GM10248 (cell line): Measurements from ENCODE around the gene MEFV.

Experiments
- CTCF ChIA-PET: fragments of 300-600 bp; sonication (Branson Sonifier 250); formaldehyde crosslinking; extraction: SDS; loops from one replicate; lab custom pipeline; 2021; ENCODE audit warnings: antibody characterized with exemption; lab: Yijun Ruan, JAX
- POLR2A ChIA-PET: fragments of 350-650 bp; sonication (Branson Sonifier 250); formaldehyde crosslinking; extraction: SDS; loops from one replicate; lab custom pipeline; 2020; ENCODE audit warnings: antibody characterized with exemption; lab: Yijun Ruan, JAX
- DNase-seq: peaks from one replicate; pipeline ENCODE4 v3.0.0; 2012; ENCODE audit errors: extremely low spot score
- TF ChIP-seq, protein P1 (sequence below): IDR thresholded peaks from 2 replicates; pipeline ENCODE4 v1.5.1; 2012; ENCODE audit warnings: mild to moderate bottlenecking, low read depth; ENCODE audit errors: extremely low read depth, missing control alignments, control extremely low read depth

The MEFV gene

DNA sequence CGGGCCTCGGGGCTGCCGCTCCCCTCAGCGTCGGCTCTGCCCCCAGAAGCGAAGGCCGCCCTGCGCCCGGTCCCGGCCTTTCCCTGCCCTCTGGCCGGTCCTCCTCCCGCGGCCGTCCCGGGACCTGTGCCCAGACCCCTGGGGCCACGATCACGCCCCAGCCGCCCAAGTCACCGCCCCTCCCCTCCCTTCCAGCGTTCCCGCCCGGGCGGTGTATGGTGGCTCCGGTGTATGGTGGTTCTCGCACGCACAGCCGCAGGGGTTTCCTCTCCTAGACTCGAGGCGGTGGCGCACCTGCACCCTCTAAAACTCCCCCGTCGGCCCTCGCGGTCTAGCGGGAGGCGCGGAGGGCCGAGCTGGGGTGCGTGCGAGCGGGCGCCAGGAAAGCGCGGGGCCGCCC is 38.8 kb upstream of the MEFV start:
- POLR2A ChIA-PET, result no interaction called here
- no peak for DNase-seq
- CTCF ChIA-PET, result no interaction called here
- TF ChIP-seq, protein P1, sequence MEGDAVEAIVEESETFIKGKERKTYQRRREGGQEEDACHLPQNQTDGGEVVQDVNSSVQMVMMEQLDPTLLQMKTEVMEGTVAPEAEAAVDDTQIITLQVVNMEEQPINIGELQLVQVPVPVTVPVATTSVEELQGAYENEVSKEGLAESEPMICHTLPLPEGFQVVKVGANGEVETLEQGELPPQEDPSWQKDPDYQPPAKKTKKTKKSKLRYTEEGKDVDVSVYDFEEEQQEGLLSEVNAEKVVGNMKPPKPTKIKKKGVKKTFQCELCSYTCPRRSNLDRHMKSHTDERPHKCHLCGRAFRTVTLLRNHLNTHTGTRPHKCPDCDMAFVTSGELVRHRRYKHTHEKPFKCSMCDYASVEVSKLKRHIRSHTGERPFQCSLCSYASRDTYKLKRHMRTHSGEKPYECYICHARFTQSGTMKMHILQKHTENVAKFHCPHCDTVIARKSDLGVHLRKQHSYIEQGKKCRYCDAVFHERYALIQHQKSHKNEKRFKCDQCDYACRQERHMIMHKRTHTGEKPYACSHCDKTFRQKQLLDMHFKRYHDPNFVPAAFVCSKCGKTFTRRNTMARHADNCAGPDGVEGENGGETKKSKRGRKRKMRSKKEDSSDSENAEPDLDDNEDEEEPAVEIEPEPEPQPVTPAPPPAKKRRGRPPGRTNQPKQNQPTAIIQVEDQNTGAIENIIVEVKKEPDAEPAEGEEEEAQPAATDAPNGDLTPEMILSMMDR, result no peak

DNA sequence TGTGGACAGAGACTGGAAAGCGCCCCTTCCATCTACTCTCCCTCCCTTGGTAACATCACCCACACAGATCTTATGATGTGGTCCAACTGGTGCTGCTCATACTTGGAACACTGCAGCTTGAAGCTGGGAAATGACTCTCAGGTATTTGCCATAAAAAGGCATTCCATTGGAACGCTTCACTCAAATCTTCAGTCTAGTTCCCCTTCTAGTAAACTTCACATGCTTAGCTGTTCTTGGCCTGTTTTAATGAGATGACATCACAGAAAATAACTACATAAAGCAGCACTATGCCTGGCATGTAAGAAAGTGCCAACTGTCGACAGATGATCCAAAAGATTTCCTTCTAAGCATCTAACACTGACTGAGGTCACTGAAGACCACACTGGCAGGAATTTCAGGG is 36.2 kb upstream of the MEFV start:
- TF ChIP-seq, protein P1, result no peak
- POLR2A ChIA-PET, result no interaction called here
- CTCF ChIA-PET, result interaction anchor here (1.3 kb wide), 1 partner anchor 9 kb away, joined by 5 read pairs; the partner anchor contains the start of gene ZNF263
- no peak for DNase-seq

DNA sequence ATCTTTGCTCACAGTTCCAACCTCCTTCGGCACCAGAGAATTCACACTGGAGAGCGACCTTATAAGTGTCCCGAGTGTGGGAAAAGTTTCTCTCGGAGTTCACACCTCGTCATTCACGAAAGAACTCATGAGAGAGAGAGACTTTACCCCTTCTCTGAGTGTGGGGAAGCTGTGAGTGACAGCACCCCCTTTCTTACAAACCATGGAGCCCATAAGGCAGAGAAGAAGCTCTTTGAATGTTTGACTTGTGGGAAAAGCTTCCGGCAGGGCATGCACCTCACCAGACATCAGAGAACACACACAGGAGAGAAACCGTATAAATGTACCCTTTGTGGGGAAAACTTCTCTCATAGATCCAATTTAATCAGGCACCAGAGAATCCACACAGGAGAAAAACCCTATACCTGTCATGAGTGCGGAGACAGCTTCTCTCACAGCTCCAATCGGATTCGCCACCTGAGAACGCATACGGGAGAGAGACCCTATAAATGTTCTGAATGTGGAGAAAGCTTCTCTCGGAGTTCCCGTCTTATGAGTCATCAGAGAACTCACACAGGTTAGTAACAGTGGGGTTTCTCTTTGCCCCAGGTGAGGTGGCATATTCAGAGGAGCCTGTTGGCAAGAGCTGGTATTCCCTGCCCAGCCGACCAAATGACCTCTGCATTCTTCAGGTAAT is 33.7 kb upstream of the MEFV start:
- TF ChIP-seq, protein P1, result no peak
- POLR2A ChIA-PET, result interaction anchor here (0.6 kb wide), 1 partner anchor 102 kb away, joined by 3 read pairs; the partner anchor contains the start of gene OR1F1
- CTCF ChIA-PET, result no interaction called here
- DNase-seq, result no peak

DNA sequence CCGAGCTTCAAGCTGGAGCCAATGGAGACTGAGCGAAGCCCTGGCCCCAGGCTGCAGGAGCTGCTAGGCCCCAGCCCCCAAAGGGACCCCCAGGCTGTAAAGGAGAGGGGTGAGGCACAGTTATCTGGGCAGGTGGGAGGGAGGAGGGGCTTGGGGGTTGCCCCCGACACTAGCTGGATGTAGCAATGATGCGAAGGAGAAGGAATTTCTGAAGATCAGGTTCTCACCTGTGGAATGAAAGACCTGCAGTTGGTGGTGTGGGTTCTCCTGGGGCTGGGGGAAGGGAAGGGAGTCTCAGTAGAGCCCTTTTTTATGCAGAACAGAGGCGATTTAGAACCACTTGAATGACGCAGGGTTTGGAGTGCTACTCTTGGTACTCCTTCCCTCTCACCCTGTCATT is 28.7 kb upstream of the MEFV start:
- no peak for DNase-seq
- POLR2A ChIA-PET, result no interaction called here
- CTCF ChIA-PET, result interaction anchor here (1.4 to 3.5 kb wide), 2 partner anchors 19 to 22 kb away, joined by 3 to 11 read pairs; no protein-coding TSS in a partner anchor
- TF ChIP-seq, protein P1, result no peak

DNA sequence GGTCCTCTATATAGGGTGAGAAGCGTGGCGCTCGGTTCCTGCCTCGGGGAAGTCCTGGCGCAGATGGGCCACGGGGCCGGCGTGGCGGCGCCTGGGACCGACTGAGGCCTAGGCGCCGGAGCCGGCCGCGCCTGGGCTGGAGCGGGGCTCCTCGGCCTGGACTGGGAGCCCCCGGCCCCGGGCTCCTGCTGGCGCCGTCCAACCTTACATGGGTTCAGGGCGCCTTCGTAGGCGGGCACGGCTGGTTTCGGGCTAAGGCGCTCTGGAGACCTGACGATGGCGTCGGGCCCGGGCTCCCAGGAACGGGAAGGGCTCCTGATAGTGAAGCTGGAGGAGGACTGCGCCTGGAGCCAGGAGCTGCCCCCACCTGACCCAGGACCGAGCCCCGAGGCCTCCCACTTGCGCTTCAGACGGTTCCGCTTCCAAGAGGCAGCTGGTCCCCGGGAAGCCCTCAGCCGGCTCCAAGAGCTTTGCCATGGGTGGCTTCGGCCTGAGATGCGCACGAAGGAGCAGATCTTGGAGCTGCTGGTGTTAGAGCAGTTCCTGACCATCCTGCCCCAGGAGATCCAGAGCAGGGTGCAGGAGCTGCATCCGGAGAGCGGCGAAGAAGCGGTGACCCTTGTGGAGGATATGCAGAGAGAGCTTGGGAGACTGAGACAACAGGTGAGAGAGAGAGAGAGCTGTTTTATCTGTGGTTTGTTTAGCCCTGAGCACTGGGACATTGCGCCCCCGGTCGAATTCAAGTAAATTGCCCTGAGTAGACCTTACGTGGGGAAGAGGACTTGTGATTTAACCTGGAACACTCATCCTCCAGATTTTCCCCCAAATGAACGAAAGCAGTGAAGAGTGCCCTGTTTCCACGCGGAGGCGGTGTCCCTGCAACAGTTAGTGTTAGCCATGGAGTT is 27.4 kb upstream of the MEFV start:
- CTCF ChIA-PET, result interaction anchor here (0.8 to 3.5 kb wide), 7 partner anchors 8 to 171 kb away, joined by 3 to 11 read pairs (median 4); partner anchors contain the start of genes ZNF174 and ZNF75A
- TF ChIP-seq, protein P1, result no peak
- POLR2A ChIA-PET, result interaction anchor here (0.8 to 1.5 kb wide), 3 partner anchors 19 to 160 kb away, joined by 3 to 8 read pairs (median 4); partner anchors contain the start of genes NAA60, ZNF174, ZNF597 and ZSCAN32
- DNase-seq, result no peak
